ENCODE data around the gene SHCBP1.

Gene SHCBP1

DNA sequence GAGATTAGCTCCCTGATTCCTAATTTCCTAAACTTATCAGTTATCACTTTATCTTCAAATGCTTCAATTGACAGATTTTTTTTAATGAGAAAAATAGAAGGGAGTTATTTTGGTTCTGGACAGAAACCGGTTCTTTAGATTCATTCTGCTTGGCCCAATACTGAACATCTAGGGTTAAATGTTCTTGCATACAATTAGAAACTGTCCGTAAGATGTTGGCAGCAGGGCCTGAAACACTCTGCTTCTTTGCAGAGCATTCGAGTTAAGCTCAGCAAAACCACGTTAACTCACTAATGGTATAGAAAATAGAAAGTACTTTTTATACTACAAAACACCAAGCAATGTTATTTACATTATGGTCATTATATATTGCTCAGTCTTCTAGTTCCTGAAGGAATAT is 7.2 kb downstream of the SHCBP1 start:
- no peak for DNase-seq

DNA sequence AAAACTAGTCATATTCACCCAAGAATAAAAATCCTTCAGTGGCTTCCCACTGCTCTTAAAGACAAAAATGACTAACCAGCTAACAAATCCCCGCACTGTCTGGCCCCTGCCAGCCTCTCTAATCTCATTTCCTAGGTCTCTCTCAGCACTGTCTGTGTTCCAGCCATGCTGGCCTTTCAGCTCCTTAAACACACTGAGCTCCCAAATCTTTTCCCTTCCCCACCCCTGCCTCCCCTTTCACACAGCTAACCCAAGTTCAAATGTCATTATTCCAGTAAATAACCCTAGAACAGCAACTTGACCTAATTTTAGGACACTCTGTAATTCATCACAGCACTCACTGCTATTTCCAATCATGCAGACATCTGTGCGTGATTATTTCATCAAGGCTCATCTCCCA is 7.8 kb downstream of the SHCBP1 start:
- no peak for DNase-seq

DNA sequence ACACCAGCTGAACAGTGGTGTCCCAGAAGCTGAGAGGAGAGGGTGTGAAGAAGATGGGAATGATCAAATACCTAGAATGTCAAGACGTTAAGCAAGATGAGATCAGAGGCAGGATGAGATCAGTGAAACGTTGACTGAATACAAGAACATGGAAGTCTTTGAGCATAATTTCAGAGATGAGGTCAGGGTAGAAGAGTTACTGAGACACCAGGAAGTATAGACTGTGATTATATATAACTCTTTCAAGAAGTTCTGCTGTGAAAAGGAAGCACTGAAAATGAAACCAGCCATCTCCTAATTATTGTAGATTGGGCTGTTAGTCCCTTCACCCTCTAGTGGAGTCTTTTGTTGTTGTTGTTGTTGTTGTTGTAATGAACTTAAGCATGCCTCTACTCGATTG is 9.1 kb downstream of the SHCBP1 start:
- DNase-seq = no peak

DNA sequence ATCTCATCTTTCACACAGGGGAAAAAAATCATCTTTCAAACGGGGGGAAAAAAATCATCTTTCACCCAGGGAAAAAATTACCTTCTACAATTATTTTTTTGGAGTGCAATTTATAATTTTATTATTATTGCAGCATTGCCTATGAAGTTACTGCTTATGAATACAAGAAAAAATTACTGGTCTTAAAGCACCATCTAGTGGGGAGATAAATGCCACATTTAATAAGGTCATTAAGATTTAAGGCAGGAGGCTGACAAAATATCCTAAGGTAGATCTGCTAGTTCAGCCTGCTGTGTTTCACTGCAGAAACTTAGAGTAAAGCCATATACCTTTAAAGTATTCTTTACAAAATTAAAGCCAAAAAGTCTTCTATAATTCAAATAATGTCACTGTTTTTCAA is 13.7 kb downstream of the SHCBP1 start:
- no peak for DNase-seq

DNA sequence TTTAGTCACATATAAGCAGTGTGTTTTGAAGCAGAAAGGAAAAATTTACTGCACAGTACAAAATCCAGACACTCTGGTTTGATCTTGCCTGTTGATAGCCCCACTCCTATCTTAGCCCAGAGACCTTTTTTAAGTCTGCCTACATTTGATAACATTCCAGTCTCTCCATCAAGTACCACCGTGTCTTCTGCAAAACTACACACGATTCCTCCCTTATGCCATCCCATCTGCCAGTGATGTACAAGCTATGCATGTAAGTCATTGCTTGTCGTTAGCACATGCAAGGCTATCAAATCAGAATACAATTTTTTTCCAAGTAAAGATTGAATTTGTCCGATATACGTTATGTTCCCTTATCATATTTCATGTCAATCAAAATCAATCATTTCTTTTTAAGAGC is 14.9 kb downstream of the SHCBP1 start:
- DNase-seq = no peak

DNA sequence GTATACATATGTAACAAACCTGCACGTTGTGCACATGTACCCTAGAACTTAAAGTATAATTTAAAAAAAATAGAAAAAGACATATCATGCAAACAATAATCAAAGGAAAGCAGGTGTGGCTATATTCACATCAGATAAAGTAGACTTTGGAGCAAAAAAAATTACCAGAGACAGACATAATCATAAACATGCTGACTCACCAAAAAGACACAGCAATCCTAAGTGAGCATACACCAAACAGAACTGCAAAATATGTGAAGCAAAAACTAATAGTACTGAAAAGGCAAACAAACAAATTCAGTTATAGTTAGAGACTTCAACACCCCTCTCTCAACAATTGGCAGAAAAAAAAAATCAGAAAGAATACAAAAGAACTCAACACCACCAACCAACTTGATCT is 29.9 kb downstream of the SHCBP1 start:
- DNase-seq = no peak

DNA sequence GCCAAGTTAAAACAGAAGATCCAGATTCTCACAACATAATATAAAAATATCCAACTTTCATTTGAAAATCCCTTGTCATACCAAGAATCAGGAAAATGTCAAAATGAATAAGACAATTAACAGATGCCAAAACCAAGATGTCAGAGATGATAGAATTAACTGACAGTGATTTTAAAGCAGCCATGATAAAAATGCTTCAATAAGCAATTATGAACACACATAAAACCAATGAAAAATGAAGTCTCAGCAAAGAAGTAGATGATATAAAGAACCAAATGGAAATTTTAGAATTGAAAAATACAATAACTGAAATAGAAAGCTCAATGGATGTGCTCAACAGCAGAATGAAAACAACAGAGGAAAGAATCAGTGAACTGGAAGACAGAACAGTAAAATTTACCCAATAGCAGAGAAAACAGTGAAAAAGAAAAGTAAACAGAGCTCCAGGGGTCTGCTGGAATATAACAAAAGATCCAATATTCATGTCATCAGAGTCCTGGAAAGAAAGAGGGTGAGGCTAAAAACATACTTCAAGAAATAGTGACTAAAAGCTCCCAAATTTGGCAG is 35.1 kb downstream of the SHCBP1 start:
- DNase-seq = no peak

DNA sequence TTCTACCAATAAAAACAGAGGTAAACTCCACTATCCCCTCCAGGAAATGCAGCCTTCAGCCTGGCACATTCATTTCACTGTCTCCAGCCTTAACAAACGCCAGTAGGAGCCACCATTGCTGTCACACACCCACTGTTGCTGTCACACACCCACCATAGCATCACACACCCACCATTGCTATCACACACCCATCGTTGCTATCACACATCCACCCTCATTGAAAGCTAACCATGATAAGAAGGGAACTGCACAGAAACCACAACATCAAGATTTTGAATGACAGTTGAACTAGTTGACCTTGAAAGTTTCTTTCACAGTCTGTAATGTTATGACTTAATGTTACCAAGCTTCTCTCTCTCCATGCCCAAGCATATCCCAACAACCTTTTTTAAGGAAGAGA is 38.1 kb downstream of the SHCBP1 start:
- DNase-seq = no peak

DNA sequence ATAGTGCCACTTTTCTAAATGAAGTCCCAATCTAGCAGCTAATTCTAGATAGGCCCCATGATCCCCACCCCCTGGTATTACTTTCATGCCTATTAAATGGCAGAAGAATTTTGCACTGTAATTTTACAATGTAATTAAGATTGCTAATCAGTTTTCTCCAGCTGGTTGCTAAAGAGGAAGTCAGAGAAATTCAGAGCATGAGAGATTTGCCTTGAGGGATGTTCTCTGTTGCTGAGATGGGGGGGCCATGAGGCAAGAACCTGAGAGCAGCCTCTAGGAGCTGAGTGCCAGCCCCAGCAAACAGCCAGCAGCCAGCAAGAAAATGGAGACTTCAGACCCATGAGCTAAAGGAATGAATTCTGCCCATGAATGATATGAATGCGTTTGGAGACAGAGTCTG is 38.9 kb downstream of the SHCBP1 start:
- no peak for DNase-seq

DNA sequence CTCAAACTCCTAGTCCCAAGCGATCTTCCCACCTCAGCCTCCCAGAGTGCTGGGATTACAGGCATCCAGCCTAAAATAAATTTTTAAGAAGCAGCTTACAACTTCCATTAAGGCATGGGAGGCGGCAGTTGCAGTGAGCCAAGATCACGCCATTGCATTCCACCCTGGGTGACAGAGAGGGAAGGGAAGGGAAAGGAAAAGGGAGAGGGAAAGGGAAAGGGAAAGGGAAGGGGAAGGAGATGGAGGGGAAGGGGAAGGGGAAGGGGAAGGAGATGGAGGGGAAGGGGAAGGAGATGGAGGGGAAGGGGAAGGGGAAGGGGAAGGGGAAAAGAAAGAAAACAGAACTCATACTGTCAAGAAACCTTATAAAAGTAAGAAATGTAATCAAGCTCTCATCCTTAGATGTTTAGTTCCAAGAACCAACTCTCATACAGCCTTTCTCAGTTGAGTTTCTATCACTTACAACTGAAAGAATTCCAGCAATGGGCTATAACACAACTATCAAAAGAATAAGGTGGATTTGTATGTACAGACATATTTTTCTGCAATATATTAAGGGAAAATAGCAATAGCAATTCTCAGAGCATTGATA is 43.1 kb downstream of the SHCBP1 start:
- no peak for DNase-seq

DNA sequence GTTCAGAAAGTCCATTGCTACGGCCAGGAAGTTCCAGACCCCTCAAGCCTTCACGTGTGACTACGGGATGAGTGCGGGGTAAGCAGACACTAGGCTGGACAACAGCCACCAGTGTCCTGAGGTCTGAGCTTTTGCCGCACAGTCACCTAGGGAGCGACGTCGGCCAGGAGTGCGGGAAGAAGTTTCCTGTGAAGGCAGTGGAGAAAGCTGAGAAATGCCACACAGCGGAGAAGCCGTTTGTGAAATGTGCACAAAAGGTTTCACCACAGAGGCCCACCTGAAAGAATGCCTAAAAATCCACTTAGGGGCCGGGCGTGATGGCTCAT is 47.4 kb downstream of the SHCBP1 start:
- DNase-seq = no peak

DNA sequence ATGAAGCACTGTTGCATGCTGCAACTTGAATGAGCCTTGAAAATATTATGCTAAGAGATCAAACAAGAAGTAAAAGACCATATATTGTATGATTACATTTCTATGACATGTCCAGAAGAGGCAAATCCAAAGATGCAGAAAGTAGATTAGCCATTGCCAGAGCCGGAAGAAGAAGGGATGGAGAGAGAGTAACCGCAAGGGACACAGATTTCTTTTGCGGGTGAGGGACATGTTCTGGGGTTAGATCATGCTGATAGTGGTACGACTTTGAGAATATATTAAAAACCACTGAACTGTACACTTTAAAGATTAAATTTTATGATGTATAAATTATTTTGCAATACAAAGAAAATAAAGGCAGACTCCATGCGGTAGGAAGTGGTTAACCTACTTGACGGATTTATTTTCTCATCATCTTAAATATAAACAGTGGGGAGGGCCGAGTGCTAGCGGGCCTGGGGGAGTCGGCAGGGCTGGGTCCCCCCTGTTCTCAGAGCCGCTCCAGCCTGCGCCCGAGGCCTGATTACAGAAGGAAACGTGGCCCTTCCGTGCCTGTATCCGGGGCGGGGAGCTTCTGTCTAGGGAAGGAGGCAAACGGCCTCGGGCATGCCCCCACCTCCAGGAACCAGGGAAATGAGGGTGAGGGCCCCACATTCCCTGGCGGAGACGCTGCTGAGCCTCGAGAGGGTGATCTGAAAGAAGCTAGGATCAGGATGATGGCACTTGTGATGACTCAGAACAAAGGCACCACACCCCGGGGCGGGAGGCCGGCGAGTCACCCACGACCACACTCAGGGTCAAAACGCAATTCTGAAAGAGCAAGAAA is 48.0 kb downstream of the SHCBP1 start:
- DNase-seq = no peak

DNA sequence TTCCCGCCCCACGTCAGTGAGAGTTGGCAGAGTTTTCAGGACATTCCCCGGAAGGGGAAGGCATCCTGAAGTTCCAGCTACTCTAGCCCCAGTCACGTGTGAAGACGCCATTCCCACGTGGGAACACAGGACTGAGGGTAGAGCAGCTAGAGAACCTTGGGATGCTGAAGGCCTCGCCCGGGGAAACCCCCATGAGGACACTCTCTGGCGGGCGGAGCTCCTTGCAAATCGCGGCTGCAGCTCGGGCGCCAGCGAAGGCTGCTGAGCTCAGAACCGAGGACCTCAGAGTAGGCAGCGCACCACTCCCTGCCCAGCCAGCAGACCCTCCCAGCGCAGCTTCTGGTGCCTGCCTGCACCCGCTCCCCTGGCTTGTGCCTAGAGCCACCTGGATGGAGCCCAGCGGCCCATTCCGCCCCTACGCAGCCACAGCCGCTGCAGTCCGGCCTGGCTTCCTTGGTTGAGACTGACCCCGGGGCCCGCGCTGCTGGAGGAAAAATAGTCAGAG is 51.9 kb downstream of the SHCBP1 start:
- DNase-seq = no peak

DNA sequence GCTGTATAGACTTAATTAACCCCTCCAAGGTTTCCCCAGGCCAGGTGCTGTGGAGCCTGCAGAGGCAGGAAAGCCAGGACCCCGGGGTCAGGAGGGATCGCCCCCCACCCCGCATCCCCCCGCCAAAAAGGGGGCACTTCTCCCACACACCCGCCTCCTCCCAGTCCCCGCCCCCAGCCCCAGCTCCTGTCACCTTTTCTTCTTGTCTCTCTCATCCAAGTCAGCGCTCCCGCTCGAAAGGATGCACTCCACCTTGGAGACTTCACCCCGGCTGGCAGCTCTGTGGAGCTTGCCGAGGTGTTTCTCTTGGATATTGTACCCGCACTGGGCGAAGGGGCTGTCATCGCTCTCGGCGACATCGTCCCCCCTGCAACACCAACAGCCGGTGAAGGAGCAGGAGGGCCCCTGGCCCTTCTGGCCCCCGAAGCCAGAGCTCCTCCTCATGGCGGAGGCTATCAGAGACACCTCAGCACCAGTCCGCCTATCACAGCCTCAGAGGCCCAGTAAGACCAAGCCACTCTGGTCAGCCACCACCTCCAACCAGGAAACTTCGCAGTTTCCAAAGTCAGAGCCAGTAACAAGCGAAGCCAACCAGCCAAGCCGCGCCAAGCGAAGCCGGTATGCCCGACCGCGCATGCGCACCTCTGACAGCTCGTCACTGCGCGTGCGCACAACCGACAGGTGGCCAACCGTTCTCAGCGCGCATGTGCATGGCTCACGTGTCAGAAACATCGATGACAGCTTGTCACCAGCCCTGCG is 52.5 kb downstream of the SHCBP1 start:
- DNase-seq = no peak

DNA sequence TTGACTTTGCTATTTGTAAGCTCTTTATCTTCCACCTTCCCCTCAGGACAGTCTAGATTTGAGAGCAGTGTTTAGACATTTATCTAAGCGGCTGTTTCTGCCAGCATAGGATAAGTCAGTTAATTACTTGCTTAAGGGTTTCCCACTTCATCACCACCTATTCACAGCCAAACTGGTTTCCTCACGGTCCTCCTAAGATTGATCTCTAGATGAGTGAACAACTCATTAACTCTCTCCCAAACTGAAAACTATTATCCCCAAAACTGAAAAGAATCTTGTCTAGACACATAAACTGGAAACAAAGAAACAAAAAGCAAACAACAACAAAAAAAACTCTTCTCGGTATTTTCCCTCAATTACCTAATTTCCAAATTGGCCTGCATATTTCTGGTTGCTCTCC is 58.2 kb downstream of the SHCBP1 start:
- no peak for DNase-seq

DNA sequence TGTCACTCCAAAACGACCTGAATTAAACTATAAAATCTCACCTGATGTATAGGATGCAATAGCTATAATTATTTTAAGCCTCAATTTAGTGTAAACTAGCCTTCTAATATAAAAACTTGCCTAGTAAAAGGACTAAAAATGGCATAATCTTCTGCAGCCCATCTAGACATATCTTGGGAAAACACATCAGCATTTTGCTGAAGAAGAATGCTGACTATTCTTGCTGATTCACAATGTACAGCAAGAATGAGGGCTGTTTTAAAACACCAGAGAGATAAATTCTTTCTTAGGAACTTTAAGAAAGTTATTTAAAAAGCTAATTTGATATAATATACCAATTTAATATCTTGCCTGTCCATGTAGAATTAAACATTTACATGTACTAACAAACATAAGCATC is 63.2 kb downstream of the SHCBP1 start:
- no peak for DNase-seq

DNA sequence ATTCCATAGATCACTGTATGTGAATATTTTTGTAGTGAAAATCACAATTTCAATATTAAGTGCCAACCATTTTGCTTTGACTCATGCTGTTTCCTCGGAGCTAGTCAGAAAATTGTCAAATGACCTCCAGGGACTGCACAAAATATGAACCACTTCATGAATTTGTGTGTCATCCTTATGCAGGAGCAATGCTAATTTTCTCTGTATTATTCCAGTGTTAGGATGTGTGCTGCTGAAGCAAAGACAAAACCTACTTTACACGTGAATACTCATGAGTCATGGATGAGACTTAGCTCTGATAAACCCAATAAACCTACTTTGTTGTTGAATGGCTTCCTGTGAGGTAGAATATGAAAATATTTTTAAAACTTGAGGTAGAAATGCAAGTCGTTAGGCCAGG is 65.2 kb downstream of the SHCBP1 start:
- DNase-seq = no peak

DNA sequence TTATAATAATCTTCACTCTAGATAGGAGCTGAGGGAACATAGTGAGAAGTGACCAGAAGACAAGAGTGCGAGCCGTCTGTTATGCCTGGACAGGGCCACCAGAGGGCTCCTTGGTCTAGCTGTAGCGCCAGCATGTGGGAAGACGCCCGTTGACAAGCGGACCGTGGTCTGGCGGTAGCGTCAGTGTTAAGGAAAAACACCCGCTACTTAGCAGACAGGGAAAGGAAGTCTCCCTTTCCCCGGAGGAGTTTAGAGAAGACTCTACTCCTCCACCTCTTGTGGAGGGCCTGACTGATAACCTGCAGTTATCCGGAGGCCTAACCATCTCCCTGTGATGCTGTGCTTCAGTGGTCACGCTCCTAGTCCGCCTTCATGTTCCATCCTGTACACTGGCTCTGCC is 66.7 kb downstream of the SHCBP1 start:
- peak; percentile 24 to 29 for DNase-seq

DNA sequence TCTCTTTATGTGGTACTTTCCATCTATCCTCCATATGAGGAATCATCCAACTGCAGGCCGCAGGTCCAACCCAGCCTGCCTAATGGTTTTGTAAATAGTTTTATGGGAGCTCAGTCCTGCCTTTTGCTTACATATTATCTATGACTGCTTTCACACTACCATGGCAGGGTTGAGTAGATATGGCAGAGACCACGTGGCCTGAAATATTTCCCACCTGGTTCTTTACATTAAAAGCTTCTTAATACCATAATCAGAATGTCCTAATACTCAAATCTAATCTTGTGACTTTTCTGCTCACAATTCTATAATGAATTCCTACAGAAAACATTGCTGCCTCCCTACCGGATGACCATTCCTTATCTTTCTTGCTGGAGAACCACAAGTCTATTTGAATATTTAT is 71.7 kb downstream of the SHCBP1 start:
- no peak for DNase-seq

All from activated CD4-positive, alpha-beta T cell treated with anti-CD3 and anti-CD28 coated beads for 4 hours (primary cell).